ENCODE results near the gene BARD1.
A peak's percentile ranks its signal among the peaks of the same experiment; 100 is the strongest.
"Not testable (repeated sequence)": the region's sequence is repeated elsewhere in the genome, so short reads cannot be mapped to it uniquely, and the experiment has no call there.

The BARD1 gene

GRCh38 chr2:214808981-214809750 lies at the start of gene BARD1:
Gene BARD1 (minus strand): TSS chr2:214809683. CDS start chr2:214809569, 114 bp downstream.
- DNase-seq (ENCODE audit: low read depth in 2 of 2) = peak; percentile 29 to 36

GRCh38 chr2:214856137-214856536 lies 46.7 kb upstream of the BARD1 start:
- no peak for DNase-seq (ENCODE audit: low read depth in 2 of 2)

GRCh38 chr2:214853906-214854305 lies 44.4 kb upstream of the BARD1 start:
- no peak for DNase-seq (ENCODE audit: low read depth in 2 of 2)

- DNase-seq (ENCODE audit: low read depth in 2 of 2) = no peak
Observed at GRCh38 chr2:214843823-214844222, 34.3 kb upstream of the BARD1 start.

GRCh38 chr2:214839464-214839863 lies 30.0 kb upstream of the BARD1 start:
- DNase-seq (ENCODE audit: low read depth in 2 of 2) = no peak

- DNase-seq (ENCODE audit: low read depth in 2 of 2) = no peak
Observed at GRCh38 chr2:214837466-214837865, 28.0 kb upstream of the BARD1 start.

- DNase-seq (ENCODE audit: low read depth in 2 of 2) = no peak
Observed at GRCh38 chr2:214836568-214836967, 27.1 kb upstream of the BARD1 start.

GRCh38 chr2:214830794-214831346 lies 21.4 kb upstream of the BARD1 start:
- DNase-seq (ENCODE audit: low read depth in 2 of 2) = no peak

- DNase-seq (ENCODE audit: low read depth in 2 of 2) = no peak
Observed at GRCh38 chr2:214816008-214816533, 6.6 kb upstream of the BARD1 start.

GRCh38 chr2:214810671-214811070 lies 1.2 kb upstream of the BARD1 start:
- no peak for DNase-seq (ENCODE audit: low read depth in 2 of 2)

GRCh38 chr2:214809751-214810564 lies 475 bp upstream of the BARD1 start:
- DNase-seq (ENCODE audit: low read depth in 2 of 2) = peak; percentile 98 to 99

- DNase-seq (ENCODE audit: low read depth in 2 of 2) = no peak
Observed at GRCh38 chr2:214807653-214808052, 1.8 kb downstream of the BARD1 start.

- DNase-seq (ENCODE audit: low read depth in 2 of 2) = no peak
Observed at GRCh38 chr2:214801768-214802397, 7.6 kb downstream of the BARD1 start.

GRCh38 chr2:214801068-214801467 lies 8.4 kb downstream of the BARD1 start:
- DNase-seq (ENCODE audit: low read depth in 2 of 2) = no peak

GRCh38 chr2:214800180-214800579 lies 9.3 kb downstream of the BARD1 start:
- no peak for DNase-seq (ENCODE audit: low read depth in 2 of 2)

- DNase-seq (ENCODE audit: low read depth in 2 of 2) = no peak
Observed at GRCh38 chr2:214796911-214797310, 12.6 kb downstream of the BARD1 start.

GRCh38 chr2:214783181-214783580 lies 26.3 kb downstream of the BARD1 start:
- not testable (repeated sequence) for DNase-seq (ENCODE audit: low read depth in 2 of 2)

- DNase-seq (ENCODE audit: low read depth in 2 of 2) = no peak
Observed at GRCh38 chr2:214782671-214783070, 26.8 kb downstream of the BARD1 start.

GRCh38 chr2:214781226-214781625 lies 28.3 kb downstream of the BARD1 start:
- DNase-seq (ENCODE audit: low read depth in 2 of 2) = no peak

- DNase-seq (ENCODE audit: low read depth in 2 of 2) = no peak
Observed at GRCh38 chr2:214775971-214776370, 33.5 kb downstream of the BARD1 start.

GRCh38 chr2:214774108-214774507 lies 35.4 kb downstream of the BARD1 start:
- no peak for DNase-seq (ENCODE audit: low read depth in 2 of 2)

GRCh38 chr2:214772443-214773015 lies 37.0 kb downstream of the BARD1 start:
- DNase-seq (ENCODE audit: low read depth in 2 of 2) = no peak

Data from stimulated activated CD4-positive, alpha-beta T cell treated with anti-CD3 and anti-CD28 coated beads, Interleukin-1b, Interleukin-23, amount 100 ng/mL, for 4 hours (primary cell).